GM23248 (cell line): Measurements from ENCODE around the gene CKM. TPM values are rescaled to one million over a fixed set of nuclear protein-coding genes. Genes with fewer than 3 reads are reported as not detected.

Source experiments
- DNase-seq: peaks from one replicate; pipeline ENCODE4 v3.0.0-alpha.2; 2015
- H2AFZ ChIP-seq: fragments of 200-600 bp; sonication (generic); 2 replicates; pipeline ENCODE4 v1.6.1; 2016; ENCODE audit warnings: antibody characterized with exemption
- H3F3A ChIP-seq: fragments of 200-600 bp; sonication (generic); 2 replicates; pipeline ENCODE4 v1.6.1; 2016; ENCODE audit warnings: mild to moderate bottlenecking, antibody characterized with exemption, mixed run types; ENCODE audit not compliant: insufficient read depth
- H3K27ac ChIP-seq: fragments of 200-600 bp; sonication (generic); 2 replicates; pipeline ENCODE4 v1.5.1; 2016; ENCODE audit warnings: mild to moderate bottlenecking
- H3K27me3 ChIP-seq: fragments of 200-600 bp; sonication (generic); replicated peaks from 2 replicates; pipeline ENCODE4 v1.6.1; 2016; ENCODE audit warnings: mild to moderate bottlenecking; ENCODE audit not compliant: insufficient read depth
- H3K36me3 ChIP-seq: fragments of 200-600 bp; sonication (generic); 2 replicates; pipeline ENCODE4 v1.6.1; 2016; ENCODE audit warnings: low read depth, mild to moderate bottlenecking
- H3K4me1 ChIP-seq: fragments of 200-600 bp; sonication (generic); 2 replicates; pipeline ENCODE4 v1.6.1; 2016; ENCODE audit warnings: mild to moderate bottlenecking; ENCODE audit not compliant: insufficient read depth
- H3K4me2 ChIP-seq: fragments of 200-600 bp; sonication (generic); one replicate; pipeline ENCODE4 v1.6.1; 2016; ENCODE audit warnings: mild to moderate bottlenecking; ENCODE audit not compliant: unreplicated experiment
- H3K4me3 ChIP-seq: fragments of 200-600 bp; sonication (generic); 2 replicates; pipeline ENCODE4 v1.5.1; 2016; ENCODE audit warnings: mild to moderate bottlenecking
- H3K79me2 ChIP-seq: fragments of 200-600 bp; sonication (generic); 2 replicates; pipeline ENCODE4 v1.6.1; 2016; ENCODE audit warnings: mild to moderate bottlenecking; ENCODE audit not compliant: insufficient read depth
- H3K9ac ChIP-seq: fragments of 200-600 bp; sonication (generic); 2 replicates; pipeline ENCODE4 v1.6.1; 2016; ENCODE audit warnings: mild to moderate bottlenecking
- H3K9me2 ChIP-seq: fragments of 200-600 bp; sonication (generic); 2 replicates; pipeline ENCODE4 v1.6.1; 2016; ENCODE audit warnings: mixed run types, mild to moderate bottlenecking, moderate library complexity; ENCODE audit not compliant: insufficient read depth
- H3K9me3 ChIP-seq: fragments of 200-600 bp; sonication (generic); one replicate; pipeline ENCODE4 v1.6.1; 2017; ENCODE audit warnings: low read depth
- H4K20me1 ChIP-seq: fragments of 200-600 bp; sonication (generic); 2 replicates; pipeline ENCODE4 v1.6.0; 2016; ENCODE audit not compliant: insufficient read depth
- EZH2 ChIP-seq: fragments of 200-600 bp; sonication (generic); IDR thresholded peaks from 2 replicates; pipeline ENCODE4 v1.6.1; 2018; ENCODE audit warnings: antibody characterized with exemption, mild to moderate bottlenecking; ENCODE audit not compliant: insufficient read depth, poor library complexity, severe bottlenecking
- EZH2phosphoT487 ChIP-seq: fragments of 200-600 bp; sonication (generic); IDR thresholded peaks from 2 replicates; pipeline ENCODE4 v1.6.1; 2018; ENCODE audit warnings: antibody characterized with exemption, moderate library complexity, mild to moderate bottlenecking, low read depth; ENCODE audit not compliant: insufficient read depth
- WGBS, 2 experiments: methylation state at CpG; one replicate each; pipeline ENCODE4 v1.1.6; 2015 to 2017; ENCODE audit warnings: low lambda C conversion rate in 2 of 2, low coverage in 1 of 2; ENCODE audit errors: missing lambda C conversion rate in 2 of 2; 5-methylcytosine and 5-hydroxymethylcytosine counted together
- in situ Hi-C: fragments of 300-500 bp; cut with MboI; formaldehyde crosslinking; loops from 2 replicates; pipeline ENCODE4 v1.15.0; 2020
- polyA plus RNA-seq: library from polyadenylated mRNA; unstranded; fragments of >200 nt; fragmentation: Nextera tagmentation; extraction: Ambion mirVana; gene quantifications from 2 replicates; pipeline ENCODE4 v1.2.1, GENCODE V29; 2016
- total RNA-seq: library from RNA; depleted of rRNA; stranded (reverse); fragments of >200 nt; shearing (Covaris generic); gene quantifications from 2 replicates; pipeline ENCODE4 v1.2.3, GENCODE V29; 2014

CKM gene
- total and polyA plus RNA-seq, 2 experiments from 2014 or later, result not detected

GRCh38 chr19:45280471-45280961, 42.2 kb downstream of the CKM start:
- WGBS, 2 experiments, result 91 to 95% methylated on average over 9 to 19 of the region's 19 CpGs
- DNase-seq, result no peak
- H3K9me3 ChIP-seq, result no peaks in the 10 kb centered on the region
- no peak overlapping the region for H3K4me3 ChIP-seq
- no peak for TF ChIP-seq EZH2phosphoT487
- no peak for TF ChIP-seq EZH2
- no peak overlapping the region for H3K9ac ChIP-seq
- H3K79me2 ChIP-seq, result no peaks in the 10 kb centered on the region
- in situ Hi-C loops, result no loop called here
- no peak overlapping the region for H2AFZ ChIP-seq
- no peaks in the 10 kb centered on the region for H3K4me1 ChIP-seq
- no peaks in the 10 kb centered on the region for H3K9me2 ChIP-seq
- H3K27ac ChIP-seq, result no peak overlapping the region
- H3K4me2 ChIP-seq, result no peak overlapping the region
- H3K27me3 ChIP-seq, result no peaks in the 10 kb centered on the region
- no peaks in the 10 kb centered on the region for H4K20me1 ChIP-seq
- peaks cover 14% of the 10 kb centered on the region; the same call in 1 of the 2 replicates for H3K36me3 ChIP-seq
- no peaks in the 10 kb centered on the region for H3F3A ChIP-seq

DNA sequence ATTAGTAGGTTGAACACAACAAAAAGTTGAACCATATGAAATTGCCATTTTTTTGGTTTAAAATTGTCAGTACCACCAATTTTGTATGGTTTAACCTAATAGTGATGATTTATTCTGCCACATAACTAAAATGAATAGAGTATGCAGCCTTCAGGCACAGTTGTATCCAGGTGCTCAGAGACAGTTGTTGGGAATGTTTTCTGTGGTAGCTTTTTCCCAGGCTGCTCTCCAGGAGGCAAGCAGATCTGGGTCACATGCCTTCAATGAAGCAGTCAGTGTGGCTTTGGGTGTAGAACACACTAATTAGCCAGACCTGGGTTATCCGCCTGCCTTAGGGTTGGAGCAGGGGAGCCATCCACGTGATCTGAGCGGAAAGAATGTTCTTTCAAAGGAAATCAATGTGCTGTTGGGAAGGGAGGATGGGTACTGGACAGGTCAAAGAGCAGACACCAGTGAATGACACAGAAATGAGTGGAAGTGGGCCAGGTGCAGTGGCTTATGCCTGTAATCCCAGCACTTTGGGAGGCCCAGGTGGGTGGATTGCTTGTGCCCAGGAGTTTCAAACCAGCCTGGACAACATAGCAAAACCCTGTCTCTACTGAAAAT, 43.0 kb downstream of the CKM start:
- WGBS, 2 experiments, result 93 to 98% methylated on average over 3 of the region's 3 CpGs
- Histone ChIP-seq H3K9me3 (no peaks in the 10 kb centered on the region), H3K4me2 (no peak overlapping the region), H3F3A (no peaks in the 10 kb centered on the region), H3K9me2 (no peaks in the 10 kb centered on the region), H3K4me1 (no peaks in the 10 kb centered on the region), H3K27me3 (no peaks in the 10 kb centered on the region), H3K36me3 (peaks cover 14% of the 10 kb centered on the region; the same call in 1 of the 2 replicates), H3K79me2 (no peaks in the 10 kb centered on the region), H3K4me3 (no peak overlapping the region), H3K27ac (no peak overlapping the region), H2AFZ (no peak overlapping the region), H3K9ac (no peak overlapping the region), H4K20me1 (no peaks in the 10 kb centered on the region)
- TF ChIP-seq EZH2, result no peak
- no peak for TF ChIP-seq EZH2phosphoT487
- no peak for DNase-seq
- in situ Hi-C loops, result no loop called here

- Histone ChIP-seq H3K79me2 (no peaks in the 10 kb centered on the region), H3K27ac (no peak overlapping the region), H3K4me2 (no peak overlapping the region), H3K4me3 (no peak overlapping the region), H3K9ac (no peak overlapping the region), H3K9me2 (no peaks in the 10 kb centered on the region), H3K4me1 (no peaks in the 10 kb centered on the region), H2AFZ (no peak overlapping the region), H3K9me3 (no peaks in the 10 kb centered on the region), H4K20me1 (no peaks in the 10 kb centered on the region), H3K36me3 (peaks cover 14% of the 10 kb centered on the region; the same call in 1 of the 2 replicates), H3F3A (no peaks in the 10 kb centered on the region), H3K27me3 (no peaks in the 10 kb centered on the region)
- in situ Hi-C loops, result no loop called here
- 94 to 97% methylated on average over 10 of the region's 10 CpGs for WGBS, 2 experiments
- TF ChIP-seq EZH2 (no peak), EZH2phosphoT487 (no peak)
- no peak for DNase-seq
These were observed 44.6 kb downstream of the CKM start for GRCh38 chr19:45278087-45278486.

DNA sequence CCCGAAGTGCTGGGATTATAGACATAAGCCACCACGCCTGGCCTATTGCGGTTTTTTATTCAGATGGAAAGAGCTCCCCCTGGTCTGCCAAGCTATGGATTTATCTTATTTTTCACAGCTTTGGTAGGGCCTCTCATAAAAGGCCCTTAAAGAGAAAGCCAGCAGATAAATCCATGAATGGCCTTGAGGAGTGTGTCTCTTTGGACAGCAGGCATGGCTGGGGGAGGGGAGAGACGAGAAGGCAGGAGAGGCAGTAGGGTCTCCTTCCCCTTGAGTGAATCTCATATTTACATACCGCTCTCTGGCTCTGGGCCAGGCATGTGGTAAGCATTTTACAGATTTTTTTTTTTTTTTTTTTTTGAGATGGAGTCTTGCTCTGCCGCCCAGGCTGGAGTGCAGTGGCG, 46.4 kb downstream of the CKM start:
- peak; percentile 14 for DNase-seq
- Histone ChIP-seq H2AFZ (no peak overlapping the region), H3K36me3 (peaks cover 14% of the 10 kb centered on the region; the same call in 1 of the 2 replicates), H3K4me1 (no peaks in the 10 kb centered on the region), H3K79me2 (no peaks in the 10 kb centered on the region), H3K27ac (no peak overlapping the region), H3K4me2 (no peak overlapping the region), H3K9me2 (no peaks in the 10 kb centered on the region), H3K9me3 (no peaks in the 10 kb centered on the region), H4K20me1 (no peaks in the 10 kb centered on the region), H3F3A (no peaks in the 10 kb centered on the region), H3K9ac (no peak overlapping the region), H3K27me3 (no peaks in the 10 kb centered on the region), H3K4me3 (no peak overlapping the region)
- TF ChIP-seq EZH2 (no peak), EZH2phosphoT487 (no peak)
- in situ Hi-C loops, result no loop called here
- WGBS, 2 experiments, result 55 to 66% methylated on average over 6 to 7 of the region's 7 CpGs
